Heart left ventricle (tissue), 16 donors: Measurements from ENCODE around the gene SPSB4. TPM values are rescaled to one million over a fixed set of nuclear protein-coding genes. Genes with fewer than 3 reads are reported as not detected.

Source experiments
- ATAC-seq, 4 donors: fragments of 200-7000 bp; cut with Tn5 transposase; one replicate each; pipeline ENCODE4 v1.9.1; 2020 to 2022; ENCODE audit warnings: moderate library complexity in 4 of 4, mild to moderate bottlenecking in 3 of 4, moderate number of reproducible peaks in 1 of 4
- DNase-seq, 5 donors: peaks; one replicate each; pipeline ENCODE4 v3.0.0-alpha.2; 2020
- H3K27ac ChIP-seq, 12 donors: fragments of 200-600 bp; sonication (generic) in 4 of 12; one replicate each; pipeline versions ENCODE4 v1.5.0 to v1.8.0; 2016 to 2022; ENCODE audit warnings: mild to moderate bottlenecking in 2 of 12
- H3K27me3 ChIP-seq, 9 donors: fragments of 200-600 bp; sonication (generic) in 2 of 9; one replicate each; pipeline versions ENCODE4 v1.5.1 to v1.8.0; 2016 to 2022; ENCODE audit warnings: mild to moderate bottlenecking in 3 of 9
- H3K36me3 ChIP-seq, 9 donors: fragments of 200-600 bp; sonication (generic) in 2 of 9; one replicate each; pipeline versions ENCODE4 v1.5.0 to v1.8.0; 2018 to 2022; ENCODE audit warnings: mild to moderate bottlenecking in 2 of 9
- H3K4me1 ChIP-seq, 12 donors: fragments of 200-600 bp; sonication (generic) in 4 of 12; one replicate each; pipeline versions ENCODE4 v1.5.0 to v1.8.0; 2016 to 2022; ENCODE audit warnings: mild to moderate bottlenecking in 3 of 12
- H3K4me3 ChIP-seq, 12 donors: fragments of 200-600 bp; sonication (generic) in 4 of 12; one replicate each; pipeline versions ENCODE4 v1.5.0 to v1.8.0; 2017 to 2022; ENCODE audit warnings: mild to moderate bottlenecking in 9 of 12, moderate library complexity in 4 of 12
- H3K9me3 ChIP-seq, 12 donors: fragments of 200-600 bp; sonication (generic) in 4 of 12; one replicate each; pipeline versions ENCODE4 v1.5.0 to v1.8.0; 2016 to 2022; ENCODE audit warnings: mild to moderate bottlenecking in 1 of 12
- CTCF ChIP-seq, 12 donors: fragments of 200-600 bp; sonication (generic) in 4 of 12; IDR thresholded peaks; one replicate each; pipeline versions ENCODE4 v1.5.0 to v1.8.0; 2018 to 2022; ENCODE audit warnings: antibody characterized with exemption in 12 of 12, mild to moderate bottlenecking in 5 of 12
- POLR2A ChIP-seq, 2 donors: fragments of 450-650 bp; IDR thresholded peaks; one replicate each; pipeline ENCODE4 v1.6.1; 2017; ENCODE audit warnings: antibody characterized with exemption in 2 of 2, mild to moderate bottlenecking in 2 of 2, moderate library complexity in 2 of 2
- WGBS, 4 donors: extraction: QIAGEN DNeasy Blood & Tissue Kit in 2 of 4; methylation state at CpG; one replicate each; pipeline versions ENCODE4 v1.1.5 to v1.1.7; 2013 to 2018; 5-methylcytosine and 5-hydroxymethylcytosine counted together
- intact Hi-C, 10 donors: fragments of 100-400 bp; cut with DNase I; formaldehyde crosslinking; loops; one replicate each; pipeline versions ENCODE4 v1.11.1 to v1.14.2; 2022
- polyA plus RNA-seq, 2 donors: library from polyadenylated mRNA; stranded (reverse); fragments of 200-250 nt; gene quantifications; one replicate each; pipeline ENCODE4 v1.2.3, GENCODE V29; 2013
- total RNA-seq, 9 donors: library from RNA; depleted of rRNA in 2 of 9; stranded (reverse); fragments of >200 nt in 2 of 9; fragmentation: NEBNext Ultra II Directional in 3 of 9; extraction: Animal tissue kit (Norgen Biotek cat#: 25700) in 3 of 9; gene quantifications; one replicate each; pipeline versions ENCODE4 v1.1.0 to v1.2.4, GENCODE V29; 2016 to 2023
- donor health status: ischemic (EF 13 %, LVEDD 7.1; RV severe dilation, severe dysfunction).
- donor health status: healthy with polysubstance abuse.
- donor health status: DM: no; HTN: yes; CAD: no.
- donor health status: DM: no; HTN: no; CAD: no.
- donor health status: ischemic (EF 25% LVEDD 6.9; RV normal size, moderate dysfunction).
- donor health status: ischemic (EF 25% LVEDD 5.7; RV mildly dilated, moderate dysfunction).
- donor health status: healthy.
- donor health status: DM: yes; HTN: yes; CAD: no.
- donor health status: ischemic (EF 35%, LVEDD 5.7; RV mildly dilated, moderate dysfunction).
- donor health status: nonischemic (EF 11% LVEDD 7.7; RV severe dilation, severe dysfunction).
- donor health status: DM: yes; HTN: yes; CAD: no.
- donor health status: PGD.
- donor health status: ischemic (EF 29% LVEDD 5.4; RV normal size, mild dysfunction).
- donor health status: nonischemic (EF 23%, LVEDD 6.1; RV moderate dilation, normal function).

Gene SPSB4
- total and polyA plus RNA-seq, 11 donors = 3.3 to 11.1 (median 4.8) TPM

- Histone ChIP-seq H3K27ac (no peak overlapping the region), H3K4me3 (no peak overlapping the region), H3K36me3 (no peaks in the 10 kb centered on the region), H3K4me1 (no peaks in the 10 kb centered on the region), H3K9me3 (peaks cover 0 to 12% (median 2%) of the 10 kb centered on the region in 12 donors), H3K27me3 (no peaks in the 10 kb centered on the region)
- intact Hi-C loops = no loop called here
- ATAC-seq (no peak), DNase-seq (no peak)
- 68 to 77% (median 73%) methylated on average over 3 of the region's 3 CpGs for WGBS, 4 donors
- TF ChIP-seq CTCF (IDR thresholded peaks at IDR 0.05) = no peak
- TF ChIP-seq POLR2A (IDR thresholded peaks at IDR 0.05) = no peak
Observed at GRCh38 chr3:141181819-141182218, 130.7 kb downstream of the SPSB4 start.

- no peaks in the 10 kb centered on the region for H3K27me3 ChIP-seq
- H3K36me3 ChIP-seq = no peaks in the 10 kb centered on the region
- H3K4me3 ChIP-seq = no peak overlapping the region
- intact Hi-C loops = no loop called here
- DNase-seq (no peak), ATAC-seq (no peak)
- H3K4me1 ChIP-seq = no peaks in the 10 kb centered on the region
- no peak overlapping the region for H3K27ac ChIP-seq
- WGBS, 4 donors = 44 to 82% (median 57%) methylated on average over 2 of the region's 2 CpGs
- TF ChIP-seq CTCF (IDR thresholded peaks at IDR 0.05) = no peak
- TF ChIP-seq POLR2A (IDR thresholded peaks at IDR 0.05) = no peak
- H3K9me3 ChIP-seq = peaks cover 0 to 12% (median 2%) of the 10 kb centered on the region in 12 donors
Observed at GRCh38 chr3:141183606-141184005, 132.5 kb downstream of the SPSB4 start.

- no peak for DNase-seq
- no peak overlapping the region for H3K4me3 ChIP-seq
- WGBS, 4 donors = 68 to 94% (median 80%) methylated on average over 4 of the region's 4 CpGs
- no peak for TF ChIP-seq CTCF (IDR thresholded peaks at IDR 0.05)
- TF ChIP-seq POLR2A (IDR thresholded peaks at IDR 0.05) = no peak
- no peaks in the 10 kb centered on the region for H3K4me1 ChIP-seq
- H3K36me3 ChIP-seq = no peaks in the 10 kb centered on the region
- peaks cover 0 to 11% (median 2%) of the 10 kb centered on the region in 12 donors for H3K9me3 ChIP-seq
- H3K27ac ChIP-seq = no peak overlapping the region
- intact Hi-C loops = no loop called here
- ATAC-seq = no peak
- no peaks in the 10 kb centered on the region for H3K27me3 ChIP-seq
Observed at GRCh38 chr3:141184430-141184829, 133.3 kb downstream of the SPSB4 start.

GRCh38 chr3:141191097-141191749 lies 140.1 kb downstream of the SPSB4 start:
- Histone ChIP-seq H3K4me3 (no peak overlapping the region), H3K9me3 (no peaks in the 10 kb centered on the region), H3K36me3 (no peaks in the 10 kb centered on the region), H3K4me1 (peaks cover 0 to 2% (median 0%) of the 10 kb centered on the region in 12 donors), H3K27me3 (peaks cover 0 to 5% (median 0%) of the 10 kb centered on the region in 9 donors), H3K27ac (no peak overlapping the region)
- 48 to 98% (median 77%) methylated on average over 2 of the region's 2 CpGs for WGBS, 4 donors
- no peak for DNase-seq
- TF ChIP-seq POLR2A (IDR thresholded peaks at IDR 0.05) (no peak), CTCF (IDR thresholded peaks at IDR 0.05) (no peak)
- no peak for ATAC-seq
- intact Hi-C loops = loop anchor here in 9 of 10 donors (5.0 to 10.0 kb wide), 5 partner anchors 84 to 296 kb away; no protein-coding TSS in a partner anchor
